DND-41 (cell line): ENCODE data around the gene ZNF184.

Source experiments
- ATAC-seq: fragments of 200-7000 bp; cut with Tn5 transposase; 3 replicates; pipeline ENCODE4 v1.9.1; 2021; ENCODE audit warnings: low read depth; ENCODE audit not compliant: insufficient read depth
- DNase-seq: peaks from one replicate; pipeline ENCODE4 v3.0.0-alpha.2; 2020
- H2AFZ ChIP-seq: 2 replicates; pipeline ENCODE4 v1.6.0; 2012; ENCODE audit warnings: low read depth, low read length
- H3K27ac ChIP-seq: 2 replicates; pipeline ENCODE4 v1.5.1; 2012; ENCODE audit warnings: low read length, inconsistent platforms
- H3K27me3 ChIP-seq: fragments of 200-600 bp; sonication (generic); 2 replicates; pipeline ENCODE4 v1.6.0; 2012; ENCODE audit warnings: low read length, mild to moderate bottlenecking, inconsistent platforms; ENCODE audit not compliant: insufficient read depth, poor library complexity
- H3K36me3 ChIP-seq: 2 replicates; pipeline ENCODE4 v1.5.1; 2012; ENCODE audit warnings: low read length, inconsistent platforms; ENCODE audit not compliant: insufficient read depth
- H3K4me1 ChIP-seq: 2 replicates; pipeline ENCODE4 v1.5.1; 2012; ENCODE audit warnings: mild to moderate bottlenecking, low read length; ENCODE audit not compliant: insufficient read depth
- H3K4me2 ChIP-seq: 2 replicates; pipeline ENCODE4 v1.6.0; 2012; ENCODE audit warnings: mild to moderate bottlenecking, moderate library complexity, low read length, inconsistent platforms; ENCODE audit not compliant: insufficient read depth
- H3K4me3 ChIP-seq, 2 experiments: fragments of 200-600 bp in 1 of 2; shearing (Covaris generic) in 1 of 2; 2 replicates each; pipeline ENCODE4 v1.5.1; 2012 to 2016; ENCODE audit warnings: inconsistent platforms in 2 of 2, low read length in 2 of 2, mild to moderate bottlenecking in 2 of 2, low read depth in 1 of 2, moderate library complexity in 1 of 2
- H3K79me2 ChIP-seq: 2 replicates; pipeline ENCODE4 v1.6.0; 2012; ENCODE audit warnings: low read length, inconsistent platforms; ENCODE audit not compliant: insufficient read depth
- H3K9ac ChIP-seq: 2 replicates; pipeline ENCODE4 v1.6.0; 2012; ENCODE audit warnings: low read depth, mild to moderate bottlenecking, inconsistent platforms, low read length, moderate library complexity
- H3K9me3 ChIP-seq: 2 replicates; pipeline ENCODE4 v1.5.1; 2012; ENCODE audit warnings: low read length, moderate library complexity, mild to moderate bottlenecking, inconsistent platforms; ENCODE audit not compliant: insufficient read depth, severe bottlenecking
- H4K20me1 ChIP-seq: 2 replicates; pipeline ENCODE4 v1.6.0; 2012; ENCODE audit warnings: low read length; ENCODE audit not compliant: insufficient read depth
- CTCF ChIP-seq: IDR thresholded peaks from 2 replicates; pipeline ENCODE4 v1.5.1; 2012; ENCODE audit warnings: borderline replicate concordance, low read length, moderate library complexity, mild to moderate bottlenecking; ENCODE audit not compliant: poor library complexity, severe bottlenecking; ENCODE audit errors: extremely low read depth
- EZH2 ChIP-seq: IDR thresholded peaks from 3 replicates; pipeline ENCODE4 v1.6.1; 2012; ENCODE audit warnings: borderline replicate concordance, low read depth, mild to moderate bottlenecking, moderate library complexity, low read length, inconsistent platforms; ENCODE audit not compliant: severe bottlenecking

Gene ZNF184

GRCh38 chr6:27414996-27415395 lies 57.9 kb downstream of the ZNF184 start:
- DNase-seq, result no peak
- TF ChIP-seq EZH2, result no peak
- no peak for TF ChIP-seq CTCF
- H3K27ac ChIP-seq, result no peak overlapping the region

GRCh38 chr6:27414300-27414699 lies 58.6 kb downstream of the ZNF184 start:
- Histone ChIP-seq H3K27me3 (no peaks in the 10 kb centered on the region), H2AFZ (no peak overlapping the region), H4K20me1 (no peaks in the 10 kb centered on the region), H3K9ac (no peak overlapping the region), H3K4me1 (no peaks in the 10 kb centered on the region), H3K27ac (no peak overlapping the region), H3K9me3 (peaks cover 8% of the 10 kb centered on the region), H3K79me2 (no peaks in the 10 kb centered on the region), H3K4me2 (no peak overlapping the region), H3K36me3 (no peaks in the 10 kb centered on the region), H3K4me3 (no peak overlapping the region)
- ATAC-seq (no peak), DNase-seq (no peak)
- TF ChIP-seq EZH2 (no peak), CTCF (no peak)

More at GRCh38 chr6:27414996-27415395, 57.9 kb downstream of the ZNF184 start:
- peaks cover 8% of the 10 kb centered on the region for H3K9me3 ChIP-seq
- H3K4me1 ChIP-seq, result no peaks in the 10 kb centered on the region
- no peak overlapping the region for H3K4me2 ChIP-seq
- no peaks in the 10 kb centered on the region for H3K36me3 ChIP-seq
- no peaks in the 10 kb centered on the region for H3K27me3 ChIP-seq
- H2AFZ ChIP-seq, result no peak overlapping the region
- H3K9ac ChIP-seq, result no peak overlapping the region
- ATAC-seq, result no peak
- H4K20me1 ChIP-seq, result no peaks in the 10 kb centered on the region
- no peak overlapping the region for H3K4me3 ChIP-seq
- H3K79me2 ChIP-seq, result no peaks in the 10 kb centered on the region

GRCh38 chr6:27407153-27407814 lies 65.6 kb downstream of the ZNF184 start:
- Histone ChIP-seq H3K4me1 (no peaks in the 10 kb centered on the region), H3K27me3 (no peaks in the 10 kb centered on the region), H3K9ac (no peak overlapping the region), H2AFZ (no peak overlapping the region), H3K27ac (no peak overlapping the region), H4K20me1 (no peaks in the 10 kb centered on the region), H3K9me3 (no peaks in the 10 kb centered on the region), H3K4me3 (no peak overlapping the region), H3K79me2 (no peaks in the 10 kb centered on the region), H3K4me2 (no peak overlapping the region), H3K36me3 (no peaks in the 10 kb centered on the region)
- ATAC-seq, result peak; percentile 22; the same call in 1 of the 3 replicates
- DNase-seq, result no peak
- TF ChIP-seq EZH2 (no peak), CTCF (no peak)

GRCh38 chr6:27406085-27406484 lies 66.8 kb downstream of the ZNF184 start:
- DNase-seq (no peak), ATAC-seq (no peak)
- no peaks in the 10 kb centered on the region for H3K4me1 ChIP-seq
- no peak overlapping the region for H3K4me2 ChIP-seq
- H3K27me3 ChIP-seq, result no peaks in the 10 kb centered on the region
- H3K79me2 ChIP-seq, result no peaks in the 10 kb centered on the region
- H3K9ac ChIP-seq, result no peak overlapping the region
- no peak overlapping the region for H3K27ac ChIP-seq
- TF ChIP-seq EZH2 (no peak), CTCF (no peak)
- no peaks in the 10 kb centered on the region for H4K20me1 ChIP-seq
- H3K4me3 ChIP-seq, result no peak overlapping the region
- H2AFZ ChIP-seq, result no peak overlapping the region
- peaks cover 7% of the 10 kb centered on the region for H3K9me3 ChIP-seq
- H3K36me3 ChIP-seq, result peaks cover under 1% of the 10 kb centered on the region; the same call in 1 of the 2 replicates
